HG03095 (cell line): ENCODE results near the gene GMDS.

Experiments
- ATAC-seq: cut with Tn5 transposase; IDR thresholded peaks from one replicate; pipeline ENCODE4 v1.9.1; 2021; ENCODE audit warnings: moderate library complexity; ENCODE audit not compliant: unreplicated experiment

GMDS gene

DNA sequence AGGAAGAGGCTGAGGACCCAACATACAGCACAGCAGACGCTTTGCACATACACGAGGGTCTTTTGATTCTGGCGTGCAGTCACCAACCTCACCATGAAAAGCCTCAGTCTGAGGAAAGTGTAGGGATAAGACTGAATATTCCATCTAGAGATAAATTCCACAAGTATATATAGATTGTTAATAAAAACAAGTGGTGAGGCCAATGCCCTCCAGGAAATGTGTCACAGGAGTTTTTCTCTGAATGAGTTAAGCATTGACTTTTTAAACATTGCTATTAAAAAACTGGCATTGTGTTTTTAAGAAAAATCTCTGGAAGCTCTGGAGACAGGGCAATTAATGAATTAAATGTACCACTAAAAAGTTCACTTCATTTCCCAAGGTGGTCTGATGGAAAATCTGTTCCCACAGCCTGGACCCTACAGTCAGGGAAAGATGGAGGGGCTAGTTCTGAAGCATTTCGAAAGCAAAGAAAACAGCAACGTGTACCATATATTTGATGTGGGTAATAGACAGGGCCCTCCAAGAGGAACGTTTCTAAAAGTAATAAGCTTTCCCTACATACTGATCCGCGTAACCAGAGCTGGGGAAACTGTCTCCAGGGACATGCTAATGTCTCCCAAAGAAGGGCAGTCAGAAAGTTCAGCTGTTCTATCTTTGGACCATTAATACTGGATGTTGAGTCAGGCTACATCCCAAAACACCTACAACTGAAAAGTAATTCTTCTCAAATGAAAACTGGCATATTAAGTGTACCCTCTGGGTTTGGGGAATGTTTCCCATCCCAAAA lies 334.6 kb downstream of the GMDS start:
- no peak for ATAC-seq

DNA sequence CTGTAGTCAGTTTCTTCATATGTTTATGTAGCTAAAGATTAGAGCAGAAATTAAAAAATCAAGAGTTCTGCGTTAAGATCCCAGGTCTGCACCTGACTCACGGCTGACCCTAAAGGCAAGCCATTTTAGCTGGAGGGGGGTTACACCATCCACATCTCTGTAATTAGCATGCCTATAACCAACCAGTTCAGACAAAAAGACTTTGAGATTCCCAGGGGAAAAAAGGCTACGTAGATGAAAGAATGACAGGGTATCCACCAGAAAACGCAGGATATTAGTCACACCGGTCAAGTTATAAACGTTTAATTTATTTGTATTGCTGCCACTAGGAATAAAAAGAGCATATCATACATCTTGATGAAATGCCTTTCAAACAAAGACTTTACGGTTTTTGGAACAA lies 336.6 kb downstream of the GMDS start:
- ATAC-seq, result no peak

DNA sequence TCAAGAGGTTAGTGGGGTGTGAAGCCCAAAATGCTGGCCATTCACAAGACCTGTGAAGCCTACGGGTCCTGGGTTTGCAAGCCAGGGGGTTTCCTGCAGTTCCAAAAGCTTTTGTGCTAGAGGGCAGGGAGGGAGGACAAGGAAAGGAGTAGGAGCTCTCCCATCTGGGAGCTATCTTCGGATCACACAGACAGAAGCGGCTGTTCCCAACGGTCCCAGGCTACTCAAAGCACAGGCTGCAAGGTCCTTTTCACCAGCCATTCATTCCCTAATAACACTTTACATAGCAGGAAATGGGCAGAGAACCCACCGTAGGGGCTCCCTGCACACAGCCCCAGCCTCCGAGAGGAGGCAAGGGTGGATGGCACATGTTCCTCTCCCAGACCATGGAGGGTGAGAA lies 338.8 kb downstream of the GMDS start:
- ATAC-seq, result no peak

DNA sequence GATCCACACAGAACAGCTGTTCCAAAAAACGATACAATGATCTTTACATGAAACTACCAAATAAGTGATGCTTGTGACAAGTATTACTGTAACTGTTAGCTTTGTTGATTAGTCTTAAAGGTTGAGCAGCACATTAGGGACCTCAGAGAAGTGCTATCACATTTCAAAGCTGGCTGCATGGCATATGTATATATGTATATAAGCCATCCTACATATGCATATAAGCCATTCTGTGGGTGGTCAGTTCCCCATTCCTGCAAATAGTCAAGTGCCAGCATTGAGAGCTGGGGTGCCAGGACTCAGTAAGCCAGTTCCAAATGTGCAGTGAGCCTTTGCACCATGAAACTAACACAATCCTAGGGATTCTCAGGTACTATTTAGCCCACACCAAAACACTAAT lies 339.4 kb downstream of the GMDS start:
- no peak for ATAC-seq

DNA sequence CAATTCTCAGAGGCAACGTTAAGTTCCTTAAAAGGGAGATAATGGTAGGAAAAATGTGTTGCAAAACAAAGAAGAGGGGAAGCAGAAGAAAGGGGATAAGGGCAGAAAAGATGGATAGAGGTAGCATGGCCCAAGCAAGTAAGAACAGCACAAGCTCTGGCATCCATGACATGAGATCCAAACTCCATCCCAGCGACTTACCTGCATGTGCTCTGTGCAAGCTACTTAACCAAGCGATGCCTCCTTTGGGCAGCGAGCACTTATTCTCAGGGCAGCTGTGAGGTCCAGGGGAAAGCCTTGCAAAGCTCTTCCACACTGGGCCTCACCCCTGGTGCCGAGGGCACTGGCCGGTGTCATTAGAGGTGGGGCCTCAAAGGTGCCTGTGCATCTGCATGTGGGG lies 340.5 kb downstream of the GMDS start:
- ATAC-seq, result no peak

DNA sequence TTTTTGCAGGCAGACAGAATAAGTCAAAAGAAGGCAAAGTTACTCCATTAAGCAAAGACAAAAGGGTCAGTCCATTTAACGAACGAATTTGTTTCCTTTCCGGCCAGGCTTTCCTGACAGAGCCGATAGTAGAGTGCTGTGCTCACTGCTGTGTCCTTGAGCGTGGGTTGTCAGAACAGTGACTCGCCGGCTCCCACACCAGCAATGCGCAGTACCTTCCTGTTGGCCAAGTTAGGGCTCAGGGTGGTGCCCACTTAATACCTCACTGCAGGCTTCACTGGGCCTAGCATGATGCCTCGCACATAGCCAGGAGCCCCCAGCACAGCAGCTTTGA lies 341.0 kb downstream of the GMDS start:
- no peak for ATAC-seq

DNA sequence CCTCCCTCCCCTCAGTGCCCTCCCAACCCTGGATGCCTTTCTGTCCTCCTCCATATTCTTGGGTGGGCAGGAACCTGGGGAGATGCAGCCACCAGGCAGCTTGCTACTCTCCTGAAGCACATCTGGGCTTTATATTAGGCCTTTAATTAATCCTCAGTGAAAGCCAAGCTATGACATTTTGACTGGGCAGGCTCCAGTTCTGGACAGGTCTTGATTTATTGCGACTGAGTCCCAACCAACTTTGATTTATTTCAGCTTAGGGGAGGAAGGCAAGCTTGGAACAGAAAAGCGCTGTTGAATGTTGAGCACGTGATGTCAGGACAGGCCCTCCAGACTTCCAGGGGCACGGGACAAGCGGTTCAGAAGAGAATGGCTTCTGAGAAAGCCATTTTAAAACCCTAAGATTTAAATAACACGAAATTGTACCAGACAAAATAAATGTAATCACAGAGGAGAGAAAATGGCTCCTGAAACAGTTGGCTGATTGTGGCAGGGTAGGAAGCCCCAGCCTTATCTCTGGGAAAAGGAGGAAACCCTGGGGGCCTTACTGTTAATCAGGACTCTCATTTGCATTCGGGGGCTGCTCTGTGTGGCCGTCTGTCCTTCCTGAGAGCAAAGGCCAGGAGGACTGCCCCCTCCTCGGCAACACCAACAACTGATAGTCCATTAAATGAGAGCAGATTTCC lies 341.5 kb downstream of the GMDS start:
- no peak for ATAC-seq

DNA sequence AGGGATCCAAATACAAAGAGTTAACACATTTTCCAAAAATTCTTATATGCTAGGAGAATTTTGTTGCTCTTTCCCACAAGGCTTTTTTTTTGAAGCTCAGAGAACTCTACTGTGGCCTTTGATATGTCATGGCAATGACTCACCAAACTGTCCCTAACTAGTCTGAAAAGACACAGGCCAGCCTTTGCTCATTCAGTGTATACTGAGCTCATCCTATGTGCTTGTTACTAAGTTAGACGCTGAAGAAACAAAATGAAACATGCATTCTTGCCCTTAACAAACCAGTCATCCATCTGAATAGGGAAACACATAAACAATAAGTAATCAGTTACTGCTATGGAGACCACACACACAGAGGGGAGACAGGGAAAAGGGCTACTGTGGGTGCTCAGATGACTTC lies 343.8 kb downstream of the GMDS start:
- ATAC-seq, result no peak

DNA sequence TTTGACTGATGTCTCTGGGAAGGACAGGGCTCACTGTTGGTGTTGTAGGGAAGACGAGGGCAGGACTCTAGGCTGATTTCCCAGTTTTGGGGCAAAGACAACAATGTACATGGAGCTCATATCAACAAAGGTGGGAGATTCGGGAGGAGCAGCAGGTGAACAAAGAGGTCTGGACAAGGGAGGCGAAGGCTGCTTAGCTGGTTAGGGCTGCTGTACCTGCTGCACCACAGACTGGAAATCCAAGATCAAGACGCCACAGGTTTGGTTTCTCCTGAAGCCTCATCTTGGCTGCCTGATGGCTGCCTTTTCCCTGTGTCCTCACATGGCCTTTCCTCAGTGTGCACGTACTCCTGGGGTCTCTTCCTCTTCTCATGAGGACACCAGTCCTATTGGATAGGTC lies 348.5 kb downstream of the GMDS start:
- no peak for ATAC-seq

DNA sequence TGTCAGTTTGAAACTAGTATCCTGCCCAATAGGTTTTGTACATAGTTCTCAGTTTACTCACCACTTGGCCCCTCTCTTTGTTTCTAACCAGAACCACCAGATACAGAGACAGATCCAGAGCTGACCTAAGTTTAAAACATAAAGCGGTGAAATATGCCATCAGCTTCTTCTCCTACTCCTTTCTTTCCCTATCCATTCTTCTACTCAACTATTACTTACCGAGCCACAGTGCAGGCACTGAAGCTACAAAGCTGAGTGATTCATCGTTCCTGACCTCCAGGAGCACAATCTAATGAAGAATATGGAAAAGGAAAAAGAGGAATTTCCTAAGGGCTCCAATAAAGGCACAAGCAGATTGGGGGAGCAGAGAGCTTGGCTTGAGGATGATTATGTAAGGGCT lies 349.7 kb downstream of the GMDS start:
- ATAC-seq, result no peak

DNA sequence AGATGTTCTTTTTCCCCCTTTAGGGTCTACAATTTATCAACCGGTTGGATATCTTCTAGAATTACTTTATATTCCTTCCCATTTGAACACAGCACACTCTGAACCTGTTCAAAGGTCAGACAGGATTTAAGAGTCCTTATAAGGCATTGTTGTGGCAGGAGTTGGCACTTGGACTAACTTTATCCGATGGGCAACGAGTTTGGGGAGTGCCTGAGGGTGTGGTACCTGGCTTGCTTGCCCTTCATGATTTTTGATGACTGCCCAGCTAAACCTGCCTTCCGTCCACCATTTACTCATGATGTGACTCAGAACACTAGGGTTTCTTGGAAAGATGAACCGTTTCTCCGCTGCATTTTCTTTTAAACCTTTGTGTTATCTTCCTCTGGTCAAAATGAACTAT lies 350.5 kb downstream of the GMDS start:
- no peak for ATAC-seq

DNA sequence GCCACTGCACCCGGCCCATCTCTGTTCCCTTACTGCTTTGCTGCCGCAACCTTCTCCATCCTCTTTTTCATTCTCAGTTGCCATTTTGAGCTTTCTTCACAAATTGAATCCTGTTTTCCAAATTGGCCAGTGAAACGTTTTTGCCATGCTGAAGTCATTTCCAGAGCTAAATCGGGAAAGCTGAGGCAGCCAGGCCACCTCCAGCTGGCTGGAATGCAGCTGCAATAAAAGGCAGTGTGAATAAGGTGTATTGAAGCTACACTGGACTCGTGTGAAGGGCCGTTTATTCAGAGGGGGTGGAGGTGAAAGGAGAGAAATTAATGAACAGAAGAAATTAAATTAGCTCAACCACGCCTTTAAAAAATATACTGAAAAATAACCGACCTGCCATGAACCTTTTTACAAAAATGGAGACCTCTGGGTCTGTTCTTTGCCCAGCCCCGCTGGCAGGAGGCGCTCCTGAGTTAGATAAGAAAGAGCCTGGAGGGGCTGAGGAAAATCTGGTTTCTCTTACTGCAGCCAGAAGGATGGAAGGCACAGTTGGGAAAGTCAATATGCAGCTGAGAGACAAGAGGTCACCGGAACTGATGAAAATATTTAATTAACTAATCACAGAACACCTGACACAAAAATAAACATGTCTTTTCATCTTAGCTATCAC lies 351.8 kb downstream of the GMDS start:
- ATAC-seq, result no peak

DNA sequence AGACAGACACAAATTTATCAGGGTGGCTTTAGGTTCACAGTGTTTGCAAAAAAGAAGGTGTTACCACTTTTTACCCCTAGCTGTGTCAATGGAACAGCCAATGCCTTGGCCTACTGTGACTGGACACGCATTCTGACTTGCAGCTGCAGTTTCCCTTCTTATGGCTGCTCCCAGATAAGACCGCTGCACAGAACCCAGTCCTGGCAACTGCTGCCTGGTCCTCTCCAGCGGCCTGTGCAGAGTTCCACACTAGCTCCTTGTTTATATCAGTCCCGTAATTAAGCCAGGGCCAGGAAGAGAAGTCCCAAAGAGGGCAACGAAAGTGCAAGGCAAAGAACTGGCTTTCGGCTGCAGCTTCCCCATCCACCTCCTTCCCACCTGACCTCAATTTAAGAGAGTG lies 352.7 kb downstream of the GMDS start:
- ATAC-seq, result no peak

DNA sequence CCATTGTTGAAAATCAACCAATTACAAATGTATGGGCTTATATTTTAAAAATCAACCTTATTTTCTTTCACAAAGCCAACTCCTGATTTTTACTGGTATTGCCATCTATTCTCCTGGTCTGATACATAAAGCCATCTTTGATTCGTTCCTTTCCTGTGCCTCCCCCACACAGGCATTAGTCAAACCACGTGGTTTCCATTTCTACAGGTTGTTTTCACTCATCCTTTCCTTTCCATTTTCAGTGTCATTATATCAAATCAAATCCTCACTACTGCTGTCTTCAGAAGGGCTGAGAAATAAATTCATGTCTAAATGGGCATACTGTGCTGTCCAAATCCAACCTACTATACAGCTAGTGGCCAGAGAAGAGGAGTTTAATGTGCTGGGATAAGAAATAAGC lies 354.4 kb downstream of the GMDS start:
- ATAC-seq, result no peak

DNA sequence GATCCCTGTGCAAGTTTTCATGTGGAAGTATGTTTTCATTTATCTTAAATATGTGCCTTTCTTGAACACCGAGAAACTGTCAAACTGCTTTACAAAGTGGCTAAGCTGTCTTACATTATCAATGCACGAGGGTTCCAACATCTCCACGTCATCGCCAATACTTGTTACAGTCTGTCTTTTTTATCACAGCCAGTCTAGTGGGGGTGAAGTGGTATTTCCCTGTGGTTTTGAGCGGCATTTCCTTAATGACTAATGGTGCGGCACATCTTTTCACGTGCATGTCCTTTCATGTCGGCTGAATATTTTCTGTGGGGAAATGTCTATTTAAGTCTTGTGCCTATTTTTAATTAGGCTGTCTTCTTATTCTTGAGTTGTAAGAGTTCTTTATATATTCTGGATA lies 355.3 kb downstream of the GMDS start:
- ATAC-seq, result no peak

DNA sequence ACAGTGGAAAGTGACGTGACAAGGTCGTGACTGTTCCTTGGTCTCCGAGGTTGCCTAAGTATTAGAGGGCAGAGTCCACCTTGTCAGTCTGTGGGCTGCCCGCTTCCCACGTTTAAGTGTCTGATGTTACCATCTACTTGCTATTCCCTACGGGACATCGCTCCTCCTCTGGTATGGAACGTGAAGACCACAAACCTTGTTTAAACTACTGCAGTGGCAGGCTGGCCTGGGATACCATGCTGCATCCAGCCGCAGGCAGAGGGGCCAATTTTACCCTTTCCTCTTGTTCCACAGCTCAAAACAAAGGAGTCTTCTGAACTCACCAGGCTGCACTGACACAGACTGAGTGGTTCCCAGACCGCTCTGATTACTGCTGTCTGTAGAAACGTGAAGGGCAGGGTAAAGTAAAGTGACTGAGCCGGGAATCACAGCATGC lies 359.8 kb downstream of the GMDS start:
- ATAC-seq, result no peak

DNA sequence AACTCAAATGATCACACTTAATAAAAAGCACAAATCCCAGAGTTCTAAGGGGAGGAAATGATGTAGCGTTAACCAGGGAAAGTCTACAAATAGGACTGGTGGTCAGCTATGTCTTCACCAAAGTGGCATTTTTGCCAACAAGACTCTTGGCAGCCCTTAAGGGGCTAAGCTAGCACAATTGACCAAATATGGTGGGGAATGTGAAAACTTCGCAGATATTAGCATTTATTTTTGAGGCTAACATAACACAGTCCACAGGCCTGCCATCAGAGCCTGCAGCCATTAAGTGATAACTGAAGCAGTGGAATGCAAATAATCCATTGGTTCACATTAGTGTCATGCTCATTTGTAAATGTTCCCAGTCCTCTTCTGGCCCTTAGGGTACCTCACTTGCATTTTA lies 361.1 kb downstream of the GMDS start:
- no peak for ATAC-seq

DNA sequence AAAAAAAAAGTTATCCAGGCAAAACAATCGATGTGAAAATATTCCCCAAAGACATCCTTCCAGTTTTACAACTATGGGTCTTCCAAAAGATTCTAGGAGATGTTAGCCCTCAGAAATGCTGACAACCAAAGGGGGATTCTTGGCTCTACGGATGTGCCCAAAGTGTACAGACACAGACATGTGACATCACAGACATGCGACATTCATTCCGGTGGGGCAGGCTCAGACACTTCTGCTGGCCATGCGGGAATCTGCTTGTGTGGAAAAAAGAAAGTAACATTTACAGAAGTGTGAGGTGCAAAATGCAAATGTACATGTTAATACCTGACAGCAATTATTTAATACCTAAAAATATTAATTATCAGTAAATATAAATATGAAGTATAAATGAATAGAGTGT lies 367.1 kb downstream of the GMDS start:
- ATAC-seq, result no peak

DNA sequence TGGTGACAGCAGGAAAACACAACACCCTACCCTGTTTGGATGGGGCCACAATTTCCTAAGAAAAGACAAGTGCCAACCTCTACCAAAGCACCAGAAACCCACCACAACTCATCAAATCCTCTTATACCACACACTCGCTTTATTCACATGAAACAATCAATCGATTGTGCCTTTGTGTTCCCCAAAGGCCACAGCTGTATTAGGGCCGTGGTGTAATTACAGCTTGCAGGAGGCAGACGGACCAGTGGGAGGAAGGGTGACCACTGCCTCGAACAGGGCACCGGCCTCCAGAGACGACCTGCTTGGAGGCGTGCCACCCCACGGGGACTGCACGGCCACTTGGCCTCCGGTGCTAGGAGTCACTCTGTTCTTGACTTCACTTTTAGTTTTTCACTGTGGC lies 371.6 kb downstream of the GMDS start:
- no peak for ATAC-seq

DNA sequence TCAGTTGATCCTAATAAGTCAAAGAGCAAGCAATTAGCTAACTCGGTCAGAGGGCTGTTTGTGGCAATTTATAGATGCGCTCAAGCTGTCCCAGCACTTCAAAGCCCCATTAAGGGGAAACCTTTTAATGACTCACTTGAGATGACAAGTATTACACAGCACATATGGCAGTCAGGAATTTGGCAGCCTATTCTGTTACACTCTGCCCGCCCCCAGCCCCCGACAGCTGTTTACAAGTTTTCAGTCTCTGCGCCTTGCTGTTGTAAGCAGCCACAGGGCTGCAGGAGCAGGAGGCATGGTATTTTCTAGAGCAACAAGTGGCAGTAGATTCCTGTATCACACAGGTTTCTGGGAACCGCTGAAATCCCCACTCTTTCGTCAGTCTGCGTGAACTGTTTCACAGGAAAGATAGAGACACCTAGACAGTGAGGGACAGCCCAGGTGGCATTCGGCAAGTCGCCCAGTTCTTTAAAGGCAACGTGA lies 372.7 kb downstream of the GMDS start:
- no peak for ATAC-seq

DNA sequence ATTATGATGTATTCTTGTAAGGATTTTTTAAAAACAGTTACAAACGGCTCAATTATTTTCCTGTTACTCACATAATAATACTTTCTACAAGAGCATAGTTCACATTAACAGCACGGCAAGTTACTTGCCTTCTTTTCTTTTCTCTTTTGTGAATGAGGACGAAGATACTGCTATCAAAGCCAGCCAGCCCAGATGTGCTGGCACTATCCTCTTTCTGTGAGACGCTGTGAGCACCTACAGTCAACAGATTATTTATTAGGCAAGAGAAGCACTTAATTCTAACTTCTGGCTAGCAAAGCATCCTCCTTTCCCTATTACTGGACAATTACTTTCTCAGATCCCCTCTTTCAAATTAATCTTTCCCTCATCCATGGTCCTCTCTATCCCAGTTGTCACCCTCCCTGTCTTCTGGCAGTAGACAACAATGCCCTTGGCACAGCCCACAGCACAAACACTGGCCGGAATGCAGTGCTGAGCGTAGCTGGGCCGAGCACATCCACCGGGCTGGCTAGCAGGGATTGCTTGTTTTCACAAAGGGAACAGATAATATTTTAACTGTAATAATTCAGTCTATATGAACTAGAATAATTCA lies 373.6 kb downstream of the GMDS start:
- ATAC-seq, result no peak

DNA sequence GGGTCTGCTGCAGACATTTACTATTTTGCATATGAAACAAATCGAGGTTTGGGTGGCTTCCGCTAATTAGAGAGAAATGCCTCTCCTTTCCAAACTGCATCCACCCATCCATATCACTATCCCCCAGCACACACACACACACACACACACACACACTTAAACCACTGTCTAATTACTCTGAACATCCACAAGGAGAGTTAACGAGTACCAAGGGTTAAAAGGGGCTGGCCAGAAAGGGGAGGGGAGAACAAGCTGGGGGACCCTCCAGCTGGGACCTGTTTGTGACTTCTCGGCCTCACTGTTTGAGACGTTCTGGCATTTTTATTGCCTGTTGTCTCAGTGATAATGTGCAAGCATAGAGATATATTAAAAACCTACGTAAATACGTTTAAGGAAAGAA lies 374.5 kb downstream of the GMDS start:
- ATAC-seq, result no peak
